A549 (cell line): Measurements from ENCODE around the gene RPLP1. TPM values are rescaled to one million over a fixed set of nuclear protein-coding genes. Genes with fewer than 3 reads are reported as not detected.

Experiments
- ATAC-seq, 2 experiments: fragments of 200-7000 bp in 1 of 2; fragments of >200 bp in 1 of 2; cut with Nextera tagmentation in 1 of 2; cut with Tn5 transposase in 1 of 2; 3 replicates each; pipeline versions ENCODE4 v1.8.0 to v1.9.1; 2018 to 2020; ENCODE audit warnings: mild to moderate bottlenecking in 1 of 2, moderate library complexity in 1 of 2
- CTCF ChIA-PET: fragments of 300-600 bp; sonication (Branson Sonifier 250); formaldehyde crosslinking; extraction: SDS; loops from one replicate; lab custom pipeline; 2021; ENCODE audit warnings: antibody characterized with exemption, inconsistent platforms; lab: Yijun Ruan, JAX
- POLR2A ChIA-PET: fragments of 350-600 bp; formaldehyde crosslinking; extraction: SDS; loops from one replicate; lab custom pipeline; 2021; ENCODE audit warnings: antibody characterized with exemption, inconsistent platforms; lab: Yijun Ruan, JAX
- DNase-seq, 2 experiments: peaks; one replicate each; pipeline versions ENCODE4 v3.0.0 to v3.0.0-alpha.2; 2011 to 2016; ENCODE audit warnings: low read depth in 1 of 2, low spot score in 1 of 2
- FAIRE-seq: peaks from 2 replicates; lab custom pipeline; 2011; peaks lifted over from hg19 to GRCh38; lab: Jason Lieb, UNC
- H3K27ac ChIP-seq, 2 experiments: fragments of >200 bp; sonication (Bioruptor Twin); formaldehyde crosslinking; 3 replicates each; pipeline ENCODE4 v1.5.1; 2016 to 2017
- H3K4me1 ChIP-seq: fragments of >200 bp; sonication (Bioruptor Twin); formaldehyde crosslinking; 3 replicates; pipeline ENCODE4 v1.6.1; 2016
- H3K4me2 ChIP-seq: fragments of >200 bp; sonication (Bioruptor Twin); formaldehyde crosslinking; 3 replicates; pipeline ENCODE4 v1.6.1; 2016
- H3K4me3 ChIP-seq: fragments of >200 bp; sonication (Bioruptor Twin); formaldehyde crosslinking; 3 replicates; pipeline ENCODE4 v1.5.1; 2016
- H3K9me3 ChIP-seq: fragments of >200 bp; sonication (Bioruptor Twin); formaldehyde crosslinking; 3 replicates; pipeline ENCODE4 v1.6.1; 2016
- CBX2 ChIP-seq: fragments of 200-600 bp; sonication (generic); IDR thresholded peaks from 2 replicates; pipeline ENCODE4 v1.6.1; 2016; ENCODE audit warnings: low read depth, mild to moderate bottlenecking, borderline replicate concordance
- CBX8 ChIP-seq: fragments of 200-600 bp; sonication (generic); IDR thresholded peaks from 2 replicates; pipeline ENCODE4 v1.6.1; 2016
- CEBPB ChIP-seq, 2 experiments: fragments of >200 bp in 1 of 2; sonication (Bioruptor Twin) in 1 of 2; formaldehyde crosslinking in 1 of 2; IDR thresholded peaks; 2 replicates each; pipeline ENCODE4 v1.6.1; 2012 to 2016
- E2F6 ChIP-seq: IDR thresholded peaks from 2 replicates; pipeline ENCODE4 v1.6.1; 2012; ENCODE audit warnings: low read depth, borderline replicate concordance
- EHF ChIP-seq: fragments of 250-450 bp; sonication (Bioruptor Pico); IDR thresholded peaks from 2 replicates; pipeline ENCODE4 v1.5.0; 2020; ENCODE audit warnings: mild to moderate bottlenecking
- ESRRA ChIP-seq: fragments of 150-350 bp; IDR thresholded peaks from 2 replicates; pipeline ENCODE4 v1.6.1; 2014; ENCODE audit warnings: mild to moderate bottlenecking, low read length, borderline replicate concordance
- HEYL ChIP-seq: fragments of 250-450 bp; sonication (Bioruptor Pico); IDR thresholded peaks from 2 replicates; pipeline ENCODE4 v1.8.0; 2021; ENCODE audit warnings: mild to moderate bottlenecking, moderate library complexity
- HOXA7 ChIP-seq: fragments of 250-450 bp; sonication (Bioruptor Pico); IDR thresholded peaks from 2 replicates; pipeline ENCODE4 v1.5.0; 2020; ENCODE audit warnings: mild to moderate bottlenecking, moderate library complexity
- HOXB13 ChIP-seq: fragments of 250-450 bp; sonication (Bioruptor Pico); IDR thresholded peaks from 2 replicates; pipeline ENCODE4 v1.5.0; 2020; ENCODE audit warnings: low read depth, mild to moderate bottlenecking, moderate library complexity
- HOXB5 ChIP-seq: fragments of 250-450 bp; sonication (Bioruptor Pico); IDR thresholded peaks from 2 replicates; pipeline ENCODE4 v1.5.0; 2020; ENCODE audit warnings: mild to moderate bottlenecking, moderate library complexity
- JUN ChIP-seq, 2 experiments: fragments of >200 bp; sonication (Bioruptor Twin); formaldehyde crosslinking; IDR thresholded peaks; 2 replicates in 1 of 2; 3 replicates in 1 of 2; pipeline ENCODE4 v1.6.1; 2016 to 2017
- KDM5A ChIP-seq: fragments of 200-600 bp; sonication (generic); IDR thresholded peaks from 2 replicates; pipeline ENCODE4 v1.6.1; 2016; ENCODE audit warnings: antibody characterized with exemption, mild to moderate bottlenecking
- MAZ ChIP-seq: fragments of 150-350 bp; IDR thresholded peaks from 2 replicates; pipeline ENCODE4 v1.6.1; 2014; ENCODE audit warnings: antibody characterized with exemption, low read depth, low read length, borderline replicate concordance
- MYC ChIP-seq: IDR thresholded peaks from 2 replicates; pipeline ENCODE4 v1.6.1; 2012; ENCODE audit warnings: mild to moderate bottlenecking, inconsistent platforms, low read length, improper control_type of control experiment, borderline replicate concordance
- POLR2AphosphoS2 ChIP-seq: conservative IDR thresholded peaks from 2 replicates; pipeline ENCODE4 v1.6.1; 2012; ENCODE audit warnings: low read length, improper control_type of control experiment, inconsistent platforms
- RARB ChIP-seq: fragments of 250-450 bp; sonication (Bioruptor Pico); IDR thresholded peaks from 2 replicates; pipeline ENCODE4 v1.8.0; 2021; ENCODE audit warnings: mild to moderate bottlenecking, moderate library complexity
- RCOR1 ChIP-seq: fragments of 150-350 bp; IDR thresholded peaks from 2 replicates; pipeline ENCODE4 v1.6.1; 2014; ENCODE audit warnings: antibody characterized with exemption, low read length, low read depth
- SMC3 ChIP-seq: fragments of >200 bp; sonication (Bioruptor Twin); formaldehyde crosslinking; IDR thresholded peaks from 3 replicates; pipeline ENCODE4 v1.6.1; 2018; ENCODE audit warnings: inconsistent platforms
- ZSCAN20 ChIP-seq: fragments of 250-450 bp; sonication (Bioruptor Pico); IDR thresholded peaks from 2 replicates; pipeline ENCODE4 v1.8.0; 2022; ENCODE audit warnings: mild to moderate bottlenecking, moderate library complexity
- WGBS: methylation state at CpG from one replicate; pipeline ENCODE4 v1.1.6; 2017; ENCODE audit errors: missing lambda C conversion rate; 5-methylcytosine and 5-hydroxymethylcytosine counted together
- polyA plus RNA-seq, 4 experiments: library from polyadenylated mRNA; depleted of rRNA in 3 of 4; stranded (reverse); fragments of >200 nt; fragmentation: RNase III in 1 of 4; extraction: RNeasy Plus Mini Kit Qiagen cat#74134 plus additional on column Dnase treatment in 1 of 4; gene quantifications; 2 replicates in 3 of 4; 3 replicates in 1 of 4; pipeline ENCODE4 v1.2.3, GENCODE V29; 2011 to 2017
- TF ChIP-seq, protein P1 (sequence below): fragments of 200-600 bp; sonication (generic); IDR thresholded peaks from 2 replicates; pipeline ENCODE4 v1.6.1; 2016; ENCODE audit warnings: antibody characterized with exemption, mild to moderate bottlenecking, moderate library complexity
- TF ChIP-seq, protein P2 (sequence below): fragments of >200 bp; sonication (Bioruptor Twin); formaldehyde crosslinking; IDR thresholded peaks from 3 replicates; pipeline ENCODE4 v1.5.1; 2016

RPLP1 gene
- polyA plus RNA-seq, 2 of the 4 experiments (the other 2 are of a cell fraction), result 1,245 to 4,104 TPM

- no peaks in the 10 kb centered on the region for H3K4me1 ChIP-seq
- ATAC-seq, result no peak
- TF ChIP-seq RCOR1 (no peak), EHF (CRISPR knock-in tag) (no peak), KDM5A (no peak), ESRRA (no peak), HOXB13 (no peak), CBX2 (no peak), MAZ (no peak), HOXB5 (CRISPR knock-in tag) (no peak), E2F6 (no peak), HEYL (CRISPR knock-in tag) (no peak), CBX8 (no peak), SMC3 (no peak), JUN (IDR thresholded peaks at IDR 0.05) (no peak), POLR2AphosphoS2 (no peak)
- TF ChIP-seq, protein P1, sequence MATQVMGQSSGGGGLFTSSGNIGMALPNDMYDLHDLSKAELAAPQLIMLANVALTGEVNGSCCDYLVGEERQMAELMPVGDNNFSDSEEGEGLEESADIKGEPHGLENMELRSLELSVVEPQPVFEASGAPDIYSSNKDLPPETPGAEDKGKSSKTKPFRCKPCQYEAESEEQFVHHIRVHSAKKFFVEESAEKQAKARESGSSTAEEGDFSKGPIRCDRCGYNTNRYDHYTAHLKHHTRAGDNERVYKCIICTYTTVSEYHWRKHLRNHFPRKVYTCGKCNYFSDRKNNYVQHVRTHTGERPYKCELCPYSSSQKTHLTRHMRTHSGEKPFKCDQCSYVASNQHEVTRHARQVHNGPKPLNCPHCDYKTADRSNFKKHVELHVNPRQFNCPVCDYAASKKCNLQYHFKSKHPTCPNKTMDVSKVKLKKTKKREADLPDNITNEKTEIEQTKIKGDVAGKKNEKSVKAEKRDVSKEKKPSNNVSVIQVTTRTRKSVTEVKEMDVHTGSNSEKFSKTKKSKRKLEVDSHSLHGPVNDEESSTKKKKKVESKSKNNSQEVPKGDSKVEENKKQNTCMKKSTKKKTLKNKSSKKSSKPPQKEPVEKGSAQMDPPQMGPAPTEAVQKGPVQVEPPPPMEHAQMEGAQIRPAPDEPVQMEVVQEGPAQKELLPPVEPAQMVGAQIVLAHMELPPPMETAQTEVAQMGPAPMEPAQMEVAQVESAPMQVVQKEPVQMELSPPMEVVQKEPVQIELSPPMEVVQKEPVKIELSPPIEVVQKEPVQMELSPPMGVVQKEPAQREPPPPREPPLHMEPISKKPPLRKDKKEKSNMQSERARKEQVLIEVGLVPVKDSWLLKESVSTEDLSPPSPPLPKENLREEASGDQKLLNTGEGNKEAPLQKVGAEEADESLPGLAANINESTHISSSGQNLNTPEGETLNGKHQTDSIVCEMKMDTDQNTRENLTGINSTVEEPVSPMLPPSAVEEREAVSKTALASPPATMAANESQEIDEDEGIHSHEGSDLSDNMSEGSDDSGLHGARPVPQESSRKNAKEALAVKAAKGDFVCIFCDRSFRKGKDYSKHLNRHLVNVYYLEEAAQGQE, result no peak
- TF ChIP-seq, protein P2, sequence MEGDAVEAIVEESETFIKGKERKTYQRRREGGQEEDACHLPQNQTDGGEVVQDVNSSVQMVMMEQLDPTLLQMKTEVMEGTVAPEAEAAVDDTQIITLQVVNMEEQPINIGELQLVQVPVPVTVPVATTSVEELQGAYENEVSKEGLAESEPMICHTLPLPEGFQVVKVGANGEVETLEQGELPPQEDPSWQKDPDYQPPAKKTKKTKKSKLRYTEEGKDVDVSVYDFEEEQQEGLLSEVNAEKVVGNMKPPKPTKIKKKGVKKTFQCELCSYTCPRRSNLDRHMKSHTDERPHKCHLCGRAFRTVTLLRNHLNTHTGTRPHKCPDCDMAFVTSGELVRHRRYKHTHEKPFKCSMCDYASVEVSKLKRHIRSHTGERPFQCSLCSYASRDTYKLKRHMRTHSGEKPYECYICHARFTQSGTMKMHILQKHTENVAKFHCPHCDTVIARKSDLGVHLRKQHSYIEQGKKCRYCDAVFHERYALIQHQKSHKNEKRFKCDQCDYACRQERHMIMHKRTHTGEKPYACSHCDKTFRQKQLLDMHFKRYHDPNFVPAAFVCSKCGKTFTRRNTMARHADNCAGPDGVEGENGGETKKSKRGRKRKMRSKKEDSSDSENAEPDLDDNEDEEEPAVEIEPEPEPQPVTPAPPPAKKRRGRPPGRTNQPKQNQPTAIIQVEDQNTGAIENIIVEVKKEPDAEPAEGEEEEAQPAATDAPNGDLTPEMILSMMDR, result no peak
- TF ChIP-seq, all 56 proteins: peak for 0
- peaks cover 17% of the 10 kb centered on the region for H3K9me3 ChIP-seq
- POLR2A ChIA-PET, result no interaction called here
- no peak overlapping the region for H3K27ac ChIP-seq
- 87% methylated on average over 3 of the region's 3 CpGs for WGBS
- H3K4me2 ChIP-seq, result no peak overlapping the region
- FAIRE-seq, result no peak
- no peak for DNase-seq
- CTCF ChIA-PET, result interaction anchor here (0.6 to 10.2 kb wide), 5 partner anchors 10 to 1008 kb away, joined by 3 to 152 read pairs (median 3); no protein-coding TSS in a partner anchor
- no peak overlapping the region for H3K4me3 ChIP-seq
Observed at GRCh38 chr15:69480932-69481331, 28.3 kb downstream of the RPLP1 start.

DNA sequence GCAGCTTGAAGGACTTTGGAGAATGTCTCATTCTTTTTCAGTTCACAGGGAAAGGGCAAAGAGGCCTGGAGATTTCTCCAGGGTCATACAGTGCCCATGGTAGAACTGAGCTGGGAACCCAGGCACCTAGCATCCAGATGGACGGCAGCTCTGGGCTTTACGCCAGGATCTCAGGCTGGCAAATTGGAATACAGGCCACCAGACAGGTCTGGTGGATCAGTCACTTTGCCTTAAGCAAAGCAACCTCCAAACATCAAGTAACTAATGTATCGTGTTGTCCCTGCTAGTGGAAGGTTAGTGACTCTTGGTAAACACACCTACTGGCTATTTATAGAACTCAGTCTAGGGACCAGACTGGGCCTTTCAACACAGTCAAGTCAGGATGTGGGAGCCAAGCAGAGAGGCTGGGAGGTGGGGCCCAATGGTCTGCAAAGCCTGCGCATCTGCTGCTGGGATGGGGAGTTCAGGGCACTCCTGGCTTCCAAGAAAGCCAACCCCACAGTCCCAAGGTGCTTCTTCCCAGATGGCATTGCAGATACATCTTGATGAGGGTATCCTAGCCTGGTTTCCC lies 30.2 kb downstream of the RPLP1 start:
- POLR2A ChIA-PET, result interaction anchor here (0.7 kb wide), 1 partner anchor 20 kb away, joined by 4 read pairs; no protein-coding TSS in a partner anchor
- TF ChIP-seq HOXB13 (no peak), ZSCAN20 (CRISPR knock-in tag) (no peak), HOXA7 (CRISPR knock-in tag) (no peak), CEBPB (IDR thresholded peaks at IDR 0.05) (no peak), RARB (CRISPR knock-in tag) (no peak), MYC (no peak)
- TF ChIP-seq, all 56 proteins: peak for 0
- no peak for ATAC-seq
- DNase-seq, result no peak
- Histone ChIP-seq H3K27ac (no peak overlapping the region), H3K9me3 (peaks cover 17% of the 10 kb centered on the region), H3K4me2 (no peak overlapping the region), H3K4me3 (no peak overlapping the region), H3K4me1 (no peaks in the 10 kb centered on the region)
- CTCF ChIA-PET, result interaction anchor here (1.3 to 10.2 kb wide), 5 partner anchors 6 to 1006 kb away, joined by 4 to 152 read pairs (median 10); no protein-coding TSS in a partner anchor
- 83% methylated on average over 4 of the region's 4 CpGs for WGBS
- no peak for FAIRE-seq
